ENCODE measurements around the gene OR10C1.

DNA sequence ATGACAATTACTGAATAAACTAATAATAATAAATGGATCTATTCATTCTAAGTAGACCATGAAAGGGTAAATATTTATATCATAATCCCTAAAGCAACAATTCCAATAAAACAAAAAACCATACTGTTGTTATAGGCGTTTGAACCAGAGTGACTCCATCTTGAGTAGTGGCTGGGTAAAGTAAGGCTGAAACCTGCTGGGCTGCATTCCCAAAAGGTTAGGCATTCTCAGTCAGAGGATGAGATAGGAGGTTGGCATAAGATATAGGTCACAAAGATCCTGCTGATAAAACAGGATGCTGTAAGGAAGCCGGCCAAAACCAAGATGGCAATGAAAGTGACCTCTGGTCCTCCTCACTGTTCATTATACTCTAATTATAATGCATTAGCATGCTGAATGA is 26.2 kb downstream of the OR10C1 start:
- TF ChIP-seq RAD21 (IDR thresholded peaks at IDR 0.05; ENCODE audit: low read depth) (no peak), YY1 (IDR thresholded peaks at IDR 0.05; ENCODE audit: low read depth) (no peak), EP300 (IDR thresholded peaks at IDR 0.05; ENCODE audit: borderline replicate concordance) (no peak)
- TF ChIP-seq, protein P1, sequence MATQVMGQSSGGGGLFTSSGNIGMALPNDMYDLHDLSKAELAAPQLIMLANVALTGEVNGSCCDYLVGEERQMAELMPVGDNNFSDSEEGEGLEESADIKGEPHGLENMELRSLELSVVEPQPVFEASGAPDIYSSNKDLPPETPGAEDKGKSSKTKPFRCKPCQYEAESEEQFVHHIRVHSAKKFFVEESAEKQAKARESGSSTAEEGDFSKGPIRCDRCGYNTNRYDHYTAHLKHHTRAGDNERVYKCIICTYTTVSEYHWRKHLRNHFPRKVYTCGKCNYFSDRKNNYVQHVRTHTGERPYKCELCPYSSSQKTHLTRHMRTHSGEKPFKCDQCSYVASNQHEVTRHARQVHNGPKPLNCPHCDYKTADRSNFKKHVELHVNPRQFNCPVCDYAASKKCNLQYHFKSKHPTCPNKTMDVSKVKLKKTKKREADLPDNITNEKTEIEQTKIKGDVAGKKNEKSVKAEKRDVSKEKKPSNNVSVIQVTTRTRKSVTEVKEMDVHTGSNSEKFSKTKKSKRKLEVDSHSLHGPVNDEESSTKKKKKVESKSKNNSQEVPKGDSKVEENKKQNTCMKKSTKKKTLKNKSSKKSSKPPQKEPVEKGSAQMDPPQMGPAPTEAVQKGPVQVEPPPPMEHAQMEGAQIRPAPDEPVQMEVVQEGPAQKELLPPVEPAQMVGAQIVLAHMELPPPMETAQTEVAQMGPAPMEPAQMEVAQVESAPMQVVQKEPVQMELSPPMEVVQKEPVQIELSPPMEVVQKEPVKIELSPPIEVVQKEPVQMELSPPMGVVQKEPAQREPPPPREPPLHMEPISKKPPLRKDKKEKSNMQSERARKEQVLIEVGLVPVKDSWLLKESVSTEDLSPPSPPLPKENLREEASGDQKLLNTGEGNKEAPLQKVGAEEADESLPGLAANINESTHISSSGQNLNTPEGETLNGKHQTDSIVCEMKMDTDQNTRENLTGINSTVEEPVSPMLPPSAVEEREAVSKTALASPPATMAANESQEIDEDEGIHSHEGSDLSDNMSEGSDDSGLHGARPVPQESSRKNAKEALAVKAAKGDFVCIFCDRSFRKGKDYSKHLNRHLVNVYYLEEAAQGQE (IDR thresholded peaks at IDR 0.05; ENCODE audit: low read depth), result no peak
